HEK293 (cell line): ENCODE data around the gene TFAP2B.

Experiments
- SP2 ChIP-seq: fragments of 450-650 bp; formaldehyde crosslinking; IDR thresholded peaks from 2 replicates; pipeline ENCODE4 v1.5.1; 2016; ENCODE audit warnings: missing biosample characterization, missing genetic modification characterization
- ZNF114 ChIP-seq: fragments of 450-650 bp; formaldehyde crosslinking; IDR thresholded peaks from 2 replicates; pipeline ENCODE4 v1.5.0; 2017; ENCODE audit warnings: missing biosample characterization, missing genetic modification characterization
- ZNF324 ChIP-seq: fragments of 450-650 bp; formaldehyde crosslinking; IDR thresholded peaks from 2 replicates; pipeline ENCODE4 v1.5.1; 2016; ENCODE audit warnings: missing biosample characterization, missing genetic modification characterization
- ZNF670 ChIP-seq: fragments of 450-650 bp; formaldehyde crosslinking; IDR thresholded peaks from 2 replicates; pipeline ENCODE4 v1.5.1; 2016; ENCODE audit warnings: missing biosample characterization, missing genetic modification characterization, low read depth
- ZNF76 ChIP-seq: fragments of 450-650 bp; formaldehyde crosslinking; IDR thresholded peaks from 2 replicates; pipeline ENCODE4; 2016; ENCODE audit warnings: low read depth, missing biosample characterization, missing genetic modification characterization, borderline replicate concordance
- ZSCAN30 ChIP-seq: fragments of 450-650 bp; IDR thresholded peaks from 2 replicates; pipeline ENCODE4 v1.5.1; 2018; ENCODE audit warnings: missing biosample characterization, mild to moderate bottlenecking, missing genetic modification characterization, moderate library complexity
- TF ChIP-seq, protein P1 (sequence below): fragments of 450-650 bp; formaldehyde crosslinking; IDR thresholded peaks from 2 replicates; pipeline ENCODE4 v1.5.1; 2016; ENCODE audit warnings: missing biosample characterization, missing genetic modification characterization
- TF ChIP-seq, protein P2 (sequence below): fragments of 450-650 bp; formaldehyde crosslinking; IDR thresholded peaks from 2 replicates; pipeline ENCODE4 v1.5.1; 2016; ENCODE audit warnings: missing biosample characterization, missing genetic modification characterization

DNA sequence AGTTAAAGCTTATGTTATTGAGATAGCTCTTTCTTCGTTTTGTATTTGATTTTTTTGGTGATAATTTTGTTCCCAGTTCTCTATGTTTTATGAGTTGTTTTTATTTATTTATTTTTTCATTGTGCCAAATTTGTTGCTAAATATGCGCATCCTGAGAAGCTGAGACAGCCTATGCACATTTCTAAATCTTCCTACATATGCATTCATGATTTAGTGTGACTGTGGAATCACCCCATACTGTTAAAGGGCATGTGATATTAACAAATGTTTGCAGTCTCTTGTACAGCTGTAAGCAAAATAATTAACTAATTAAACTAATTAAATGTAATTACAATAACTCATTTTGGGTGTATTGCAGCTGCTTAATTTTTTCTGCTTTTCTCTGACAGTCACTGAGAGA lies 10.4 kb downstream of the TFAP2B start:
- TF ChIP-seq, protein P1, sequence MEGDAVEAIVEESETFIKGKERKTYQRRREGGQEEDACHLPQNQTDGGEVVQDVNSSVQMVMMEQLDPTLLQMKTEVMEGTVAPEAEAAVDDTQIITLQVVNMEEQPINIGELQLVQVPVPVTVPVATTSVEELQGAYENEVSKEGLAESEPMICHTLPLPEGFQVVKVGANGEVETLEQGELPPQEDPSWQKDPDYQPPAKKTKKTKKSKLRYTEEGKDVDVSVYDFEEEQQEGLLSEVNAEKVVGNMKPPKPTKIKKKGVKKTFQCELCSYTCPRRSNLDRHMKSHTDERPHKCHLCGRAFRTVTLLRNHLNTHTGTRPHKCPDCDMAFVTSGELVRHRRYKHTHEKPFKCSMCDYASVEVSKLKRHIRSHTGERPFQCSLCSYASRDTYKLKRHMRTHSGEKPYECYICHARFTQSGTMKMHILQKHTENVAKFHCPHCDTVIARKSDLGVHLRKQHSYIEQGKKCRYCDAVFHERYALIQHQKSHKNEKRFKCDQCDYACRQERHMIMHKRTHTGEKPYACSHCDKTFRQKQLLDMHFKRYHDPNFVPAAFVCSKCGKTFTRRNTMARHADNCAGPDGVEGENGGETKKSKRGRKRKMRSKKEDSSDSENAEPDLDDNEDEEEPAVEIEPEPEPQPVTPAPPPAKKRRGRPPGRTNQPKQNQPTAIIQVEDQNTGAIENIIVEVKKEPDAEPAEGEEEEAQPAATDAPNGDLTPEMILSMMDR (tag by site-specific recombination), result no peak
- TF ChIP-seq SP2 (tag by site-specific recombination) (no peak), ZNF324 (no peak), ZSCAN30 (tag by site-specific recombination) (no peak), ZNF114 (tag by site-specific recombination) (no peak), ZNF670 (no peak), ZNF76 (tag by site-specific recombination) (no peak)
- TF ChIP-seq, protein P2, sequence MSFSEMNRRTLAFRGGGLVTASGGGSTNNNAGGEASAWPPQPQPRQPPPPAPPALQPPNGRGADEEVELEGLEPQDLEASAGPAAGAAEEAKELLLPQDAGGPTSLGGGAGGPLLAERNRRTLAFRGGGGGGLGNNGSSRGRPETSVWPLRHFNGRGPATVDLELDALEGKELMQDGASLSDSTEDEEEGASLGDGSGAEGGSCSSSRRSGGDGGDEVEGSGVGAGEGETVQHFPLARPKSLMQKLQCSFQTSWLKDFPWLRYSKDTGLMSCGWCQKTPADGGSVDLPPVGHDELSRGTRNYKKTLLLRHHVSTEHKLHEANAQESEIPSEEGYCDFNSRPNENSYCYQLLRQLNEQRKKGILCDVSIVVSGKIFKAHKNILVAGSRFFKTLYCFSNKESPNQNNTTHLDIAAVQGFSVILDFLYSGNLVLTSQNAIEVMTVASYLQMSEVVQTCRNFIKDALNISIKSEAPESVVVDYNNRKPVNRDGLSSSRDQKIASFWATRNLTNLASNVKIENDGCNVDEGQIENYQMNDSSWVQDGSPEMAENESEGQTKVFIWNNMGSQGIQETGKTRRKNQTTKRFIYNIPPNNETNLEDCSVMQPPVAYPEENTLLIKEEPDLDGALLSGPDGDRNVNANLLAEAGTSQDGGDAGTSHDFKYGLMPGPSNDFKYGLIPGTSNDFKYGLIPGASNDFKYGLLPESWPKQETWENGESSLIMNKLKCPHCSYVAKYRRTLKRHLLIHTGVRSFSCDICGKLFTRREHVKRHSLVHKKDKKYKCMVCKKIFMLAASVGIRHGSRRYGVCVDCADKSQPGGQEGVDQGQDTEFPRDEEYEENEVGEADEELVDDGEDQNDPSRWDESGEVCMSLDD, result no peak
